Nephron progenitor cell (in vitro differentiated cells): ENCODE data around the gene KIF21A.

Source experiments
- DNase-seq: peaks from one replicate; pipeline ENCODE4 v3.0.0; 2021
- H3K27ac Mint-ChIP-seq: 2 replicates; pipeline ENCODE4 v1.8.0; 2021; ENCODE audit warnings: mild to moderate bottlenecking, moderate library complexity, mixed read lengths
- H3K27me3 Mint-ChIP-seq: 2 replicates; pipeline ENCODE4 v1.8.0; 2021; ENCODE audit warnings: mild to moderate bottlenecking, low read depth, mixed read lengths; ENCODE audit not compliant: poor library complexity
- H3K36me3 Mint-ChIP-seq: 2 replicates; pipeline ENCODE4 v1.8.0; 2021; ENCODE audit warnings: low read depth, mixed read lengths
- H3K4me1 Mint-ChIP-seq: 2 replicates; pipeline ENCODE4 v1.8.0; 2021; ENCODE audit warnings: mixed read lengths
- H3K4me3 Mint-ChIP-seq: 2 replicates; pipeline ENCODE4 v1.8.0; 2021; ENCODE audit warnings: mild to moderate bottlenecking, moderate library complexity, mixed read lengths
- H3K9me3 Mint-ChIP-seq: 2 replicates; pipeline ENCODE4 v1.8.0; 2021; ENCODE audit warnings: mild to moderate bottlenecking, moderate library complexity, mixed read lengths
- CTCF ChIP-seq: fragments of 200-600 bp; sonication (generic); IDR thresholded peaks from 2 replicates; pipeline ENCODE4 v1.5.0; 2021; ENCODE audit warnings: antibody characterized with exemption

The KIF21A gene

GRCh38 chr12:39404000-39404399, 38.9 kb downstream of the KIF21A start:
- Mint-ChIP-seq H3K27ac (no peak overlapping the region), H3K4me3 (no peak overlapping the region), H3K27me3 (peaks cover 4% of the 10 kb centered on the region), H3K36me3 (no peaks in the 10 kb centered on the region), H3K4me1 (no peaks in the 10 kb centered on the region), H3K9me3 (no peaks in the 10 kb centered on the region)
- no peak for TF ChIP-seq CTCF
- DNase-seq: no peak

- Mint-ChIP-seq H3K36me3 (no peaks in the 10 kb centered on the region), H3K4me3 (no peak overlapping the region), H3K27me3 (peaks cover 4% of the 10 kb centered on the region), H3K4me1 (no peaks in the 10 kb centered on the region), H3K27ac (no peak overlapping the region), H3K9me3 (no peaks in the 10 kb centered on the region)
- no peak for TF ChIP-seq CTCF
- DNase-seq: no peak
These were observed 39.5 kb downstream of the KIF21A start for GRCh38 chr12:39403376-39403775.

- no peaks in the 10 kb centered on the region for H3K36me3 Mint-ChIP-seq
- H3K27ac Mint-ChIP-seq: no peak overlapping the region
- H3K9me3 Mint-ChIP-seq: no peaks in the 10 kb centered on the region
- TF ChIP-seq CTCF: no peak
- no peak overlapping the region for H3K4me3 Mint-ChIP-seq
- no peak for DNase-seq
- peaks cover 6% of the 10 kb centered on the region for H3K27me3 Mint-ChIP-seq
- H3K4me1 Mint-ChIP-seq: no peaks in the 10 kb centered on the region
These were observed 40.0 kb downstream of the KIF21A start for GRCh38 chr12:39402922-39403321.

GRCh38 chr12:39401459-39401858, 41.5 kb downstream of the KIF21A start:
- no peak overlapping the region for H3K4me3 Mint-ChIP-seq
- no peaks in the 10 kb centered on the region for H3K4me1 Mint-ChIP-seq
- no peaks in the 10 kb centered on the region for H3K9me3 Mint-ChIP-seq
- no peak for TF ChIP-seq CTCF
- no peaks in the 10 kb centered on the region for H3K36me3 Mint-ChIP-seq
- DNase-seq: no peak
- H3K27ac Mint-ChIP-seq: no peak overlapping the region
- H3K27me3 Mint-ChIP-seq: peaks cover 3% of the 10 kb centered on the region

GRCh38 chr12:39395866-39396265, 47.1 kb downstream of the KIF21A start:
- H3K4me3 Mint-ChIP-seq: no peak overlapping the region
- peaks cover 3% of the 10 kb centered on the region for H3K27me3 Mint-ChIP-seq
- no peak for DNase-seq
- TF ChIP-seq CTCF: no peak
- peaks cover 4% of the 10 kb centered on the region for H3K4me1 Mint-ChIP-seq
- H3K9me3 Mint-ChIP-seq: no peaks in the 10 kb centered on the region
- H3K36me3 Mint-ChIP-seq: no peaks in the 10 kb centered on the region
- no peak overlapping the region for H3K27ac Mint-ChIP-seq

GRCh38 chr12:39393890-39394289, 49.0 kb downstream of the KIF21A start:
- H3K36me3 Mint-ChIP-seq: no peaks in the 10 kb centered on the region
- no peak for DNase-seq
- H3K27me3 Mint-ChIP-seq: peaks cover 3% of the 10 kb centered on the region
- no peak for TF ChIP-seq CTCF
- H3K4me1 Mint-ChIP-seq: peaks cover 4% of the 10 kb centered on the region
- no peak overlapping the region for H3K27ac Mint-ChIP-seq
- no peak overlapping the region for H3K4me3 Mint-ChIP-seq
- no peaks in the 10 kb centered on the region for H3K9me3 Mint-ChIP-seq
